NCI-H748 (cell line): ENCODE measurements around the gene ST6GALNAC5.

Experiments used
- DNase-seq: peaks from one replicate; lab custom pipeline; 2025; ENCODE audit not compliant: unreplicated experiment; lab: John Stamatoyannopoulos, UW

Gene ST6GALNAC5

DNA sequence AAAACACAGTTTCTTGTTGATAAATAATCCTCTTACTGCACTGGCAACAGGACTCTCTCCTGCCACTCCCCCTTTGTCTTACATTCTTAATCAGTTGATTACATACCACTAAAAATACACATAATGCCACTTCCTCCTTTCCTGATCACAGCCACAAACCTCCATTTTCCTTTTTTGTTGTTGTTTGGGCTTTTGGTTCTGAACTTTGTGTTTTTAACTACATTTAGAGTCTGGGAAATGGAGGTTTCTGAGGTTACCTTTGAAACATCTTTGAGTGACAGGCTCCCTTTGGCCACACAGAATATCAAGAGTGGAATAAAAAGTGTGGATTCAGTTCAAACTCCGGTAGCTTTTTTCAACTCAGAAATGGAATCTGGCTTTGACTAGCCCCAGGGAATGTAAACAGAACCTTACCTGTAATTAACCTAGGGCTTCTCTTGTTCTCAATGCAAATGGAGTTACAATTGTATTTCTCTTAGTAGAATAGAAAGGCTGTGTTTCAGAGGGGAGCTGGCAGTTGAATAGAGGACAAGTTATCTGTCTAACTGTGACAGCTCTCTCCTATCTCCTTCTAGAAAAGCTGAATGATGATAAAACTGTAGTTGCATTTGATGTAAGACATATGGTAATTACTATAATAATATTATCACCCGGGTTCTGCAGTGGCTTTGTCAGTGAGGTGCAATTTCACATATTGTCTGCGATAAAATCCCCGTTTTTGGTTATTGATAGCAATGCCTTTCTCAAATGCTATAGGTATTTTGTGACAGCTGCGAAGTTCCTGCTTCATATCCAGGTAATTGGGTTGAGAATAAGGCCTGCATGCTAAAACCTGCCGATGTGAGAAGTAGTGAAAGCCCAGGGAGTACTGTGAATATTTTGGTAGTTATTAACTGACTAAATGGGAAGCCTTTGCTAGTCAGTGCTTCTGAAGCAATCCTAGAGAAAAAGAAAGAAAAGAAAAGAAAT, 66.9 kb downstream of the ST6GALNAC5 start:
- peak; percentile 81 for DNase-seq

DNA sequence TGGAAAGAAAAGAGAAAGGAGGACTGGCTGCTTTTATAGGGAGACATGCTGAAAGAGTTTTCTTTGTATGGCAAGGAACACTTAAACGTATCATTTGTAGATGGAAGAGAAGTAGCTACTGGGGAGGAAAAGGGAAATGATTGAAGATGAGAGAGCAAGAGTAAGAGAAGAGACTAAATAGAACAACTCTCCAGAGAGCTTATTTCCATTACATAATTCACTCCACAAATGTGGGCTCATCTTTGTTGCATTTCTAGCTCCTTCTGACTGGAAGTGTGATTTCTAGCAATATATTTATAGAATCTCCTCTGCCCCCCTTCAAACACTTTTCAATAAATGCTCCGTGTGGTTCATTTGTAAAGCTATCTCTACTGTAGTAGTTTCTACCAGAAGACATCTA, 71.0 kb downstream of the ST6GALNAC5 start:
- DNase-seq, result no peak

DNA sequence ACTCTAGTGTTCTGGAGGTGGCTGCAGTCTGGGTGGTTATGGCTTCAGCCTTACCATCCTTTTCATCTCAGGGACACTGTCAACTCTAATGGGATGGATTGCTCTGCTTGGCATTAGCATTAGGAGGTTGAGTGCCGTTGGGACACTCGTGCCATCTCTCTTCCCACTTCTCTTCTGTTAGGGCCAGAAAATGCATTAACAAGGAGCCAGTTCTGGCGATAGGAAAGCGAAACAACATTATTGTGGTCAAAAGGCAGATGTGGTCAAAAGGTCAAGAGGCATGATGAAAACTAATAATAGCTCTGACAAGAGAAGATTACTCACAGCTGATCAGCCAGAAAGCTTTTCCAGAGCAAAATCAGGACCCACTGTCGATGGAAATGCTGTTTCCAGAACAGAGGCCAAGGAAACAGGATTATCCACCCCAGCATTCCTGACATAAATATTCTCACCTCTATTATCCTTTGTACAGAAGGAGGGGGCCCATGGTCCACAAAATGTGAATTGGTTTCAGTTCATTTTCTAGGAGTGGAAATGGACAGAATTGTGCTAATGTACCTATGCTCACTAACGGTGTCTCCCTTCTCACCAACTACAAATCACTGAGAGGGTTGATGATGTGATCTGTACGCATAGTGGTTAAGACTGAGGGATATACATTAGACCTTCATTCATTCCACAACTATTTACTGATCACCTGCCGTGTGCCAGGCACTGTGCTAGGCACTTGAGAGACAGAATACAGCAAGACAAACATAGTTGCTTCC, 72.0 kb downstream of the ST6GALNAC5 start:
- DNase-seq, result peak; percentile 57

DNA sequence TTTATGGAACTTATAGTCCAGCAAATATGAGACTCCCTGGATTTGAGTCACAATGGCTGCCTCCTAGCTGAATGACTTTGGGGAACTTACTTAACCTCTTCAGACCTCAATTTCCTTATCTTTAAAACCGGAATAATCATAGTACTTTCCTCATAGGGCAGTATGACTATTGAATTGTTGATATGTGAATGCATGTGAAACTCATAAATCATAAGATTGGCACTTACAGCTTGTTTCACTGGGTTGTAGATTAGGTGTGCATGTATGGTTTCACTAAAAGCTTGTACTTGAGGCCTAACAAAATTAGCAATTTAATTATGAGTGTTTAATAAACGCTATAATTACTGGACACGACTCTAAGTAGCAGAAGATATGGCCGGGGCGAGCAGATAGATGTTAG, 72.5 kb downstream of the ST6GALNAC5 start:
- no peak for DNase-seq

DNA sequence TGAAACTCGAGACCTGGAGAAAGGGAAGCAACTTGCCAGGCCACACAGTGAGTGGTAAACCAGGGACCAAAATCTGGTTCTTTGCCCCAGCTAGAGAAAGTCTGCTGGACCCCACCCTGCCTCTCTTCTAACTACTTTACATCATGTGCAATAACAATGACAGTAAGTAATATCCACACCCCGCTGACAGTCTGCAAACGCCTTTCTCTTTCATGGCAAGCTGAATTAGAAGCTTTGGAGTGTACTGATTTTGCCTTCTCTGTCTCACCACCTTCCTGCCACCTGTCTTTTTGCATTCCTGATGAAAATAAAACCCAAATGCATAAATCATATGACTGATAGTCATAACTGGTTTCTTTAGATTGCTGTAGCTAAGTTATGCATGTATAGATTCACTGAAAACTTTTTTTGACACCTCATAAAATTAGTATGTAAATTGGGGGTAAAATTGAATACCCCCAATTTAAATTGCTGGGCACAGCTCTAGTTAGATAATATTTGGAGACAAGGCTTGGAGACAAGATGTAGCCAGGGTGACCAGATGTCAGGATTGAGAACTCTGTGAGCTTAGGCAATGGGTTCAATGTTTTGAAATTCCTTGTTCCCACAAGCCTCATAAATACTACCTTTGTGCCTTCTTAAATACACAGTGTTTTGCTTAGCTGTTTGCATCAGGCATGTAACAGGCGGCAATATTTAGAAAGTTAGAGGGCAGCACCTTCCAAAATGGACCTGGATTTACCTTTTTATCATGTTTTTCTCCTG, 73.5 kb downstream of the ST6GALNAC5 start:
- peak; percentile 22 for DNase-seq

DNA sequence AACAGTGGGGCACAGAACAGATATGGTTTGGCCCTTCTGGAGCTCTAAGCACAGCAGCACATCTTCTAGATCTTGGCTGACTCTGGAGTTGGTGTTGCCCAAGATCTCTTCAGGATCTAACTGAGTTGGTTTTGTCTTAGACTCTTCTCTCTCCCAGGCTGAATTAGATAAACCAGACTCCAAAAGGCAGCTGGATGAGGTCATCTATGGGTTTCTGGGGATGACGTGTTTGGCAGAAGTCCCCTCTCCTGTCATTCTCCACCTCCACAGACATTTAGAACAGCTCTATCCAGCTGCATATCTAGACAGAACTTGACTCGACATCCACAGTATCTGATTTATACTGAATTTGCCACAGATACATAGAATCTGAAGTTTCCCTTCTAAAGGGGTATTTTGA, 75.3 kb downstream of the ST6GALNAC5 start:
- DNase-seq, result no peak

DNA sequence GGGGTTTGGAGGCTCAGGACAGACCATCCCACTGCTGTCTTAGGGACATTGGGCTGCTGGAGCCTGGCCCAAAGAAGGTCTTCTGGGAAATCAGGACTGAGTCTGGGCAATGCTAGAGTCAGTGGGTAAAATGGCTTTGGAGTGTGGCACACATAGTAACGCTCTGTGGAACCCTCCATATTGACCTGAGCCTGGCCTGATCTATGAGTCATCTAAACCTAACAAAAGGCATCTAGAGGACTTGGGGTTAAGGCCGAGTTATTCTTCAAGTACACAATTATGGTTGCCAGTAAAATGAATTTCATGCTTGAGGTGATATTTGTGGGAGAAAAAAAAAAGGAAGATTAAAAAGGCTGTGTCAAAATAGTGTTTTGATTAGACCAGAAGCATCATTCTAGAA, 77.7 kb downstream of the ST6GALNAC5 start:
- no peak for DNase-seq

DNA sequence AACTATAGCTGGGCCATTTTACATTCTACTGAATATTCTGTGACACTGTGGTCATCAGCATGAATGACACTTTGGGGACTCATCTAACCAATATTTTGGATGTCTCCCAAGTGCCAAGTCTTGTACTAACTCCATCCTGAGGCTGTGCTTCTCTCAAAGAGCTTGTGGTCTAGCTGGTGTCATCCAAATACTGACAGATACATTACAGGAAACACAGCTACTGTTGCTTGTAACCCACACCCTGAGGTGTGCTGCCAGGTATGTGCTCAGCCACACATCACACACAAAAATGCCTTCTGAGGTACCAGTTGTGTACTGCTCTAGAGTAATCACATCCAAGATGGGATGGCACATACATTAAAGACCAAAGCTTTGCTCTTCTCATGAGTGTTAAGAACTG, 81.6 kb downstream of the ST6GALNAC5 start:
- no peak for DNase-seq

DNA sequence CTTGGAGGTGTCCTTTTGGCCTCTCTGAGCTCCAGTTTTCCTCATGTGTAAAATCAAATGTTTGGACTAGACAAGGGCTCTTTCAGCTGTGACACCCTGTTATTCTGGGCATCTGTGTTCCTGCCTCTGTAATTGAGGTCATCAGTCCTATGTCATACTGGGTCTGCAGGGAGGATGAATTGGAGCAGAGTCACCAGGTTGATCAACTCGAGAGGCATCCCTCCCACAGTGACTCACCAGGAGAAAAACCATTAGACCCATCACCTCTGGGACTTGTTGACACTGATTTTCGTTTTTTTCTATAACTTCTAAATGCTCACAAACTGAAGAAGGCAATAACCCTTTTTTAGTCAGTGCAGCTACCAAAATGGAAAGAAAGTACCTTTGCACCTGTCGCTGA, 82.2 kb downstream of the ST6GALNAC5 start:
- DNase-seq, result no peak

DNA sequence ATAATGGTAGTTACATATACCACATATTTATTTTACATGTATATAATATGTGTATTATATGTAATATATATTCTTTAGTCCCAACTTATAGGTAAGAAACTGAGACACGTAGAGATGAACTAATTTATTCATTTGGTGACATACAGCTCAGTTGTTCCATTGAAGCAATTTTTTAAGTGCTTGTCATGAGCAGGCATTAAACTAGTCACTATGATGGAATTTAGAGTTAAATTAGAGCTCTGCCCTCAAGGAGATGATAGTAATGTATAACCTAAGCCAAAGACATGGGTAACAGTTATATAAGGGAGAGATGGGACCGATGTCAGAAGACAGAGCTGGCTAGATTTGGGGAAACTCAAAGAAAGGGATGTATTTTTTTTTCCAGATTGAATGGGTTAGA, 83.0 kb downstream of the ST6GALNAC5 start:
- no peak for DNase-seq

DNA sequence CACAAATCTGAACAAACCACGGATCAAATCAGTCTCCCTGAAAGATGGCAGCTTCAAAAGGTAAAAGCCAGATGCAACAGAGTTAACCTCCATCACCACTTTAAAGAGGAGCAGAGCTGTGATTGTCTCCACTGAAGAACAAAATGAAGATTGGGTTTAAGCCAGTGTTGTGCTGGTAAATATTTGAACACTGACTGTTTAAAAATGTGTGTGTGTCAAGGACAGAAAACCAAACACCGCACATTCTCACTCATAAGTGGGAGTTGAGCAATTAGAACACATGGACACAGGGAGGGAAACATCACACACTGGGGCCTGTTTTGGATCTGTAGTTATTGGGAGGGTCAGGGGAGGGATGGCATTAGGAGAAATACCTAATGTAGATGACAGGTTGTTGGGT, 83.9 kb downstream of the ST6GALNAC5 start:
- peak; percentile 85 for DNase-seq

DNA sequence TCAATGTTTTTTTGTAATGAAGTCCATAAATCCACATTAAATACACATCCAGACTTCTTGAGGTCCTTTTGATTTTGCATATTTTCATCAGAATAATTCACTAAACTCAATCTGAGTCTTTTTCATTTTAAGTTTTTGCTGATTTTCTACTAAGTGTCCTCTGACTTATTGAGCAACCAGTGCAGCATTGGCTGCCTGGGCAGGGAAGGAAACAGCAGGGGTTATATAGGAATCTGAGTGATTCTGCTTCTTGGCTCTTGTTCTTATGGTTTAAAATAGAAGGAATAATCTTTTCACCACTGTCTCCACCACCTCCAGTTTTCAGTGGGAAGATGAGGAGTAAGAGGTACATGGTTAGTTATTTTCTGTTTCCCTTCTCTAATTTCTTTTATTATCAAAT, 88.4 kb downstream of the ST6GALNAC5 start:
- DNase-seq, result no peak

DNA sequence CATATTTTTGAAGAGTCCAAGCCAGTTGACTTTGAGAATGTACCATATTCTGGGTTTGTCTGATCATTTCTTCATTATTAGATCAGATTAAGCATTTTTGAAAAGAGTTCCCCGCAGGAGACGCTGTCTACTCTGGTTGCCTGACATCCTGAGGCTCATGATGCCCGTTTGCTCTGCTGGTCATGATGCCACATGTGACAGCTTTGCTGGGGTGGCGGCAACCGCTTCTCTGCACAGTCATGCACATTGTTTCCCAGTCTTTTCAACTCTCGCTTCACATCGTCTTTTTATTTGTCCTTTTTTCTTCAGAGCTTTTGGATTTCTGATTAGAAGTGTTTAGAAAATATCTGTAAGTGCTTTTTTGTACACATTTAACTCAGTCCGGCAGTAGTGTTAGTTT, 90.7 kb downstream of the ST6GALNAC5 start:
- DNase-seq, result no peak

DNA sequence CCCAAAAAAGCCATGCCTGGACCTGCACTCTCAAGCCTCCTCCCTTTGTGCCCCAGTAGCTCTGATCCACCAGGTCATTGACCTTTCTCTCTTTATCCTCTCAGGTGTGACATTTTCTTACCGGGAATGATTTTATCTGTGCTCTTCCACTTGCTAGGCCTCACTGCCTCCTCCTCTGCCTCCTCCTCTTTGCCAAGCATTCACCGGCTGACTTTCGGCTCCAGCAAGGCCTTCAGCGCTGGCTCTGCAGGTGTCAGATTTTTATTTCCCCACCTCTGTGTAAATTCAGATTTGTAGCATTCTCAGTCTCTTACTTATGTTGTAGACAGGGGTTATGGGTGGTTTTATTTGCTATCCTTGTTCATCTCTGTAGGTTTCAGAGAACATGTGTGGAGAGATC, 91.5 kb downstream of the ST6GALNAC5 start:
- no peak for DNase-seq

DNA sequence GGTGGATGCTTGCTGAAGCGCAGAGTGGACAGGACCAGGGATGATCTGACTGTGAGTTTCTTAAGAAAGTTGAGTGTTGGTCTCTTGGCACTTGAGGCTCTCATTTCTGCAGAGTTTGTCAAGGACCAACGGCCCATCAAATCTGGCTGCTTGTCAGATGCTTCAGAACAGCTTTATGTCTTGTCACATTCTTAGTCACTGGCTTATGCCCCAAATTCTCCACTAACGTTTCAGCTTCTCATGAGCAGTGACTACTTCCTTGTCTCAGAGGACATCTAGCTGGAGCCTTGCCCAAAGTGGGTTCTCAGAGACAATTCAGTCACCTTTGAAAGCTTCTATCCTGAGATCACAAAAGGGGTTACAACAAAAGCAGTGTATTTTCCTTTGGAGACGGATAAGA, 92.3 kb downstream of the ST6GALNAC5 start:
- DNase-seq, result no peak

DNA sequence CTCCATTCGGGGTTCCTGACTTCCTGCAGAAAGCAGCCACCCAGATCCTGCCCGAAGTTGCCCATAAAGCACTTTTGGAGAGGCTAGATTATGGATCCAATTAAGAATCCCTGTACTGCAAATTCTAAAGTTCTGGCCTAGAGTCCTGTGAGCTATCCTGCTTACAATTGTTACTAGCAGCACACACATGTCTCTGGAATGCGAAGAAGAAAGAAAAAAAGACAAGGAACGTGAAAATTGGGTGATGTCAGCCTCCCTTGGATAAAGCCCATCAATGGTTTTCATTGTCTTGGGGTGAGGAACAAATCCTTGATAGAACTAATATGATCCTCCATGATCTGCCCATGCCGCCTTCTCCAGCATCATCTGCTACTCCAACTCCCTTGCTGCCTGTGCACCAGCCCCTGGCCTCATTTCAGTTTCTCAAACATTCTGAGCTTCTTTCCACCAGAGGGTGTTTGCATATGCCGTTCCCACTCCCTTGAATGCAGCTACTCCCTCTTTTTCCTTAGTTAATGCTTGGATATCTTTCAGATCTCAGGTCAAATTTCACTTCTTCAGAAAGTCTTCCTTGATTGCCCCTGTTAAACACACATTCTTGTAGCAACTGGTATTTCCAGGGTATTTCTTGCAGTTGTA, 94.0 kb downstream of the ST6GALNAC5 start:
- DNase-seq, result no peak

DNA sequence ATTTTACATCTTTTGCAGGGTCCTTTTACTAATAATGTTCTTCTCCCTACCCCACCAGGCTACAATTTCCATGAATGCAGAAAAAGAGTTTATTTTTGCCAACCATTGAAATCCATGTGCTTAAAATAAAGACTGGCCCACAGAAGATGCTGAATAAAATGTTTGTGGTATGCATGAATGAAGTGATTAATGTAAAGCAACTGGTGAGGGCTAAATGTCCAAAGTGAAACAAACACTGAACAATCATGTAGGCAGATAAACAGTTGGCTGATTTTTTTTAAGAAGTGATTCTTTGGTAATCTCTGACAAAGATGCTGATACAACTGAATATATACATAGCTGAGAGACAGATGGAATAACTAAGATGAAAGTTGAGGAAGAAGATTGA, 94.5 kb downstream of the ST6GALNAC5 start:
- DNase-seq, result no peak

DNA sequence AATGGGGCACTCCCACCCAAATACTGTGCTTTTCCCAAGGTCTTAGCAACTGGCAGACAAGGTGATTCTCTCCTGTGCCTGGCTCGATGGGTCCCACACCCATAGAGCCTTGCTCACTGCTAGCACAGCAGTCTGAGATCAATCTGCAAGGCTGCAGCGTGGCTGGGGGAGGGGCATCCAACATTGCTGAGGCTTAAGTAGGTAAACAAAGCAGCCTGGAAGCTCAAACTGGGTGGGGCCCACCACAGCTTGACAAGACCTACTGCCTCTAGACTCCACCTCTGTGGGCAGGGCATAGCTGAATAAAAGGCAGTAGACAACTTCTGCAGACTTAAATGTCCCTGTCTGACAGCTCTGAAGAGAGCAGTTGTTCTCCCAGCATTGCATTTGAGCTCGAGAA, 114.0 kb downstream of the ST6GALNAC5 start:
- peak; percentile 24 for DNase-seq

DNA sequence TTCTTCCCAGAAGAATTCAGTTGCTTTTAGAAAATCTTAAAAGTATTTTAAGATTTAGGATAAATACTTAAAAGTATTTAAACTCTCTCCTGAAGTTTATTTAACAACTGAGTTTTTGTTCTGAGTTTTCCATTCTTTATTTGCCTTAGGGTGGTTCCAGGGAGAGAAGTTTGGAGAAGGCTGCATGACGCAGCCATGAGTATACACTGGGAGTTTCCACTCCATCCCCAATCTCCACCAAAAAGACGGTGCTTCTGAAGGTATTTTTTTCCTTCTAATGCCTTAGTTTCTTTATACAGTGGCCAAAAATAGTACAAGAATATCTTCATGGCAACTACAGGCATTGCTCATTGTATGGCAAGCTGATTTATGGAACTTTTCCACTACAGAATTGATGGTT, 122.7 kb downstream of the ST6GALNAC5 start:
- no peak for DNase-seq

DNA sequence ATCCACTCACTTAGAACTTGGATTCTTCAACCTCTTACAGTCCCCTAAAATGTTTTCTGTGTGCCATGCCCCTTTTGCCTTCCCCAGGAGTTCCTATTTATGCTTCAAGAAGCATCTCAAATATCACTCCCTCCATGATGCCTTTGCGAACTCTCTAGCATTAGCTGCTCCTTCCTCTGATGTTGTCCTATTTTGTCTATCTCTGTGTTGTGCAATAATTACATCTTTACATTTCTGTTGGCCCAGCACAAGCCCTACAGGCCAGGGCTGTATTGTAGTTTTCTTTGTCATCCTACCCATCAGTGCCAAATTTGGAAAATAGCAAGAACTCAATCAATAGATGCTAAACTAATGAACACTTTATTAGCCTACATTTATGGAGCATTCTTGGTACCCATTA, 125.8 kb downstream of the ST6GALNAC5 start:
- DNase-seq, result no peak
